Esophagus muscularis mucosa (tissue), 4 donors: ENCODE data around the gene ASTN2. TPM values are rescaled to one million over a fixed set of nuclear protein-coding genes. Genes with fewer than 3 reads are reported as not detected.

Source experiments
- DNase-seq: peaks from one replicate; pipeline ENCODE4 v3.0.0-alpha.2; 2017; ENCODE audit errors: extremely low spot score
- H3K27ac ChIP-seq, 4 donors: fragments of 200-600 bp; sonication (generic); replicated peaks in 1 of 4; 1 replicate in 3 of 4; 2 replicates in 1 of 4; pipeline ENCODE4 v1.5.1; 2016 to 2019; ENCODE audit warnings: mild to moderate bottlenecking in 1 of 4
- H3K27me3 ChIP-seq, 4 donors: fragments of 200-600 bp; sonication (generic); one replicate each; pipeline versions ENCODE4 v1.5.1 to v1.6.0; 2016 to 2019
- H3K36me3 ChIP-seq, 4 donors: fragments of 200-600 bp; sonication (generic); one replicate each; pipeline ENCODE4 v1.5.1; 2016 to 2019
- H3K4me1 ChIP-seq, 4 donors: fragments of 200-600 bp; sonication (generic); one replicate each; pipeline ENCODE4 v1.5.1; 2016 to 2019
- H3K4me3 ChIP-seq, 4 donors: fragments of 200-600 bp; sonication (generic); 1 replicate in 2 of 4; 2 replicates in 2 of 4; pipeline ENCODE4 v1.5.1; 2016 to 2019; ENCODE audit warnings: mild to moderate bottlenecking in 4 of 4, moderate library complexity in 1 of 4
- H3K9me3 ChIP-seq, 4 donors: fragments of 200-600 bp; sonication (generic); 1 replicate in 3 of 4; 2 replicates in 1 of 4; pipeline ENCODE4 v1.5.1; 2016 to 2019
- EP300 ChIP-seq: sonication (generic); formaldehyde crosslinking; IDR thresholded peaks from one replicate; pipeline ENCODE4 v1.6.1; 2017; ENCODE audit warnings: antibody characterized with exemption
- POLR2A ChIP-seq: fragments of 450-650 bp; IDR thresholded peaks from one replicate; pipeline ENCODE4 v1.6.1; 2017; ENCODE audit warnings: antibody characterized with exemption, moderate library complexity, mild to moderate bottlenecking, low read depth
- POLR2AphosphoS5 ChIP-seq, 2 donors: sonication (generic); formaldehyde crosslinking; IDR thresholded peaks; one replicate each; pipeline ENCODE4 v1.6.1; 2017; ENCODE audit warnings: antibody characterized with exemption in 2 of 2
- WGBS: methylation state at CpG from one replicate; pipeline ENCODE4 v1.1.5; 2018; 5-methylcytosine and 5-hydroxymethylcytosine counted together
- intact Hi-C: fragments of 100-400 bp; cut with DNase I; formaldehyde crosslinking; loops from one replicate; pipeline ENCODE4 v1.15.1; 2023
- total RNA-seq, 4 donors: library from RNA; depleted of rRNA; stranded (reverse); fragments of >200 nt; gene quantifications; one replicate each; pipeline versions ENCODE4 v1.1.0 to v1.2.1, GENCODE V29; 2016
- TF ChIP-seq, protein P1 (sequence below), 3 experiments: fragments of 200-600 bp in 2 of 3; fragments of 450-650 bp in 1 of 3; sonication (generic) in 2 of 3; IDR thresholded peaks; one replicate each; pipeline ENCODE4 v1.5.1; 2017 to 2019; ENCODE audit warnings: antibody characterized with exemption in 3 of 3, mild to moderate bottlenecking in 2 of 3, moderate library complexity in 1 of 3

Gene ASTN2
- total RNA-seq, 4 donors from 2014 or later = 4.2 to 6.9 (median 5.5) TPM

DNA sequence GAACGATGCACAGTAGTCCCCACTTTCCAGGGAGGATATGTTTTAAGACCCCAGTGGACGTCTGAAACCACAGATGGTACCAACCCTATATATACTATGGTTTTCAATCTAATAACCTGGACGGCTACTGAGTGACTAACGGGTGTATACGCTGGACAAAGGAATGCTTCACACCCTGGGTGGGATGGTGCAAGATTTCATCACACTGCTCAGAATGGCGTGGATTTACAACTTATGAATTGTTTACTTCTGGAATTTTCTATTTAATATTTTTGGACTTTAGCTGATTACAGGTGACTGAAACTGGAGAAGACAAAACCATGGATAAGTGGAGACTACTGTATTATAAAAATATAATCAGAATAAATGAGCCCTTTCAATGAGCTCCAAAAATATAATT lies 875.3 kb downstream of the ASTN2 start:
- no peak for DNase-seq
- no peaks in the 10 kb centered on the region for H3K9me3 ChIP-seq
- no peaks in the 10 kb centered on the region for H3K27me3 ChIP-seq
- no peak for TF ChIP-seq POLR2AphosphoS5 (IDR thresholded peaks at IDR 0.05)
- no peak for TF ChIP-seq EP300
- no peak for TF ChIP-seq POLR2A
- TF ChIP-seq, protein P1, sequence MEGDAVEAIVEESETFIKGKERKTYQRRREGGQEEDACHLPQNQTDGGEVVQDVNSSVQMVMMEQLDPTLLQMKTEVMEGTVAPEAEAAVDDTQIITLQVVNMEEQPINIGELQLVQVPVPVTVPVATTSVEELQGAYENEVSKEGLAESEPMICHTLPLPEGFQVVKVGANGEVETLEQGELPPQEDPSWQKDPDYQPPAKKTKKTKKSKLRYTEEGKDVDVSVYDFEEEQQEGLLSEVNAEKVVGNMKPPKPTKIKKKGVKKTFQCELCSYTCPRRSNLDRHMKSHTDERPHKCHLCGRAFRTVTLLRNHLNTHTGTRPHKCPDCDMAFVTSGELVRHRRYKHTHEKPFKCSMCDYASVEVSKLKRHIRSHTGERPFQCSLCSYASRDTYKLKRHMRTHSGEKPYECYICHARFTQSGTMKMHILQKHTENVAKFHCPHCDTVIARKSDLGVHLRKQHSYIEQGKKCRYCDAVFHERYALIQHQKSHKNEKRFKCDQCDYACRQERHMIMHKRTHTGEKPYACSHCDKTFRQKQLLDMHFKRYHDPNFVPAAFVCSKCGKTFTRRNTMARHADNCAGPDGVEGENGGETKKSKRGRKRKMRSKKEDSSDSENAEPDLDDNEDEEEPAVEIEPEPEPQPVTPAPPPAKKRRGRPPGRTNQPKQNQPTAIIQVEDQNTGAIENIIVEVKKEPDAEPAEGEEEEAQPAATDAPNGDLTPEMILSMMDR (IDR thresholded peaks at IDR 0.05) = no peak
- no peak overlapping the region for H3K4me3 ChIP-seq
- intact Hi-C loops = no loop called here
- no peaks in the 10 kb centered on the region for H3K36me3 ChIP-seq
- no peaks in the 10 kb centered on the region for H3K4me1 ChIP-seq
- no peak overlapping the region for H3K27ac ChIP-seq
- WGBS = 89% methylated on average over 6 of the region's 6 CpGs

DNA sequence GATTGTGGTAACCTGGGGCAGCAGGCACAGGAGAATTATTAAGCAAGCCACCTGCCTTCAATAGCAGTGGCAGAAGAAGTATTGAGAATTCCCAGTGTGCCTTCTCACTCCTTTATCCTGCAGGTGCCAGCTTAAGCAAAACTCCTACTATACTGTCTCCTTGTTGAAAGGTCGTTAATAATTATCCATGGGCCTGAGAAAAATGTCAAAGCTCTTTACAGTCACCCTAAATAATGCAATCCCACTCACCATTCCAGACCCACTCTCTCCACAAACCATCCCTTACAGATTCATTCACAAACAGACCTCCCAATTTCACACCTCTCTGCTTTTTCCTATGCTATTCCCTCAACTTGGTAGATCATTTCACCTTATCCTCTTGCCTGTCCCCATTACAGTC lies 889.2 kb downstream of the ASTN2 start:
- H3K27me3 ChIP-seq = no peaks in the 10 kb centered on the region
- TF ChIP-seq POLR2A (no peak), POLR2AphosphoS5 (IDR thresholded peaks at IDR 0.05) (no peak), EP300 (no peak)
- TF ChIP-seq, protein P1 (IDR thresholded peaks at IDR 0.05) = no peak
- no peak overlapping the region for H3K4me3 ChIP-seq
- WGBS = 85% methylated on average over 1 of the region's 1 CpG
- H3K4me1 ChIP-seq = no peaks in the 10 kb centered on the region
- H3K36me3 ChIP-seq = no peaks in the 10 kb centered on the region
- intact Hi-C loops = no loop called here
- H3K9me3 ChIP-seq = peaks cover 0 to 8% (median 0%) of the 10 kb centered on the region in 4 donors
- DNase-seq = no peak
- no peak overlapping the region for H3K27ac ChIP-seq

DNA sequence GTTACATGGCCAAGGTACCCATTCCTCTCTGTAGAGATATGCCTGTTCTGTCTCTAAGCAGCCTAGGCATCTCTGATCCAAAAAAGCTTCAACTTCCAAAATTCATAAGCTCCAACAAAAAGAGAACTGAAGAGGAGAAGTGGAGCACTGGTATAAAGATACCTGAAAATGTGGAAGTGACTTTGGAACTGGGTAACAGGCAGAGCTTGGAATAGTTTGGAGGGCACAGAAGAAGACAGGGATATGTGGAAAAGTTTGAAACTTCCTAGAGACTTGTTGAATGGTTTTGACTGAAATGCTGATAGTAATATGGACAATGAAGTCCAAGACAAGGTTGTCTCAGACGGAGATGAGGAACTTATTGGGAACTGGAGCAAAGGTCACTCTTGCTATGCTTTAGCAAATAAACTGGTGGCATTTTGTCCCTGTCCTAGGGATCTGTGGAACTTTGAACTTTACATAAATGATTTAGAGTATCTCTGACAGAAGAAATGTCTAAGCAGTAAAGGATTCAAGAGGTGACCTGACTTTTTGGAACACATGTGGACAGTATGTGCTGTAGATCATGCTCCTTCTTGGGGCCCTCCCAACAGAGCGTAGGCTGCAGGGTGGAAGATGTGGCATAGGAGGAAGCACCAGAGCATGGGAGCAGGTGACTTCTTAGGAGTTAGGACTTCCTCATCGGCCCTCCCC lies 889.9 kb downstream of the ASTN2 start:
- H3K9me3 ChIP-seq = peaks cover 0 to 13% (median 0%) of the 10 kb centered on the region in 4 donors
- intact Hi-C loops = no loop called here
- no peak overlapping the region for H3K27ac ChIP-seq
- no peaks in the 10 kb centered on the region for H3K4me1 ChIP-seq
- no peak overlapping the region for H3K4me3 ChIP-seq
- H3K36me3 ChIP-seq = no peaks in the 10 kb centered on the region
- WGBS = 98% methylated on average over 3 of the region's 3 CpGs
- no peak for DNase-seq
- TF ChIP-seq POLR2A = no peak
- TF ChIP-seq, protein P1 (IDR thresholded peaks at IDR 0.05) = no peak
- no peak for TF ChIP-seq EP300
- TF ChIP-seq POLR2AphosphoS5 (IDR thresholded peaks at IDR 0.05) = no peak
- H3K27me3 ChIP-seq = no peaks in the 10 kb centered on the region

DNA sequence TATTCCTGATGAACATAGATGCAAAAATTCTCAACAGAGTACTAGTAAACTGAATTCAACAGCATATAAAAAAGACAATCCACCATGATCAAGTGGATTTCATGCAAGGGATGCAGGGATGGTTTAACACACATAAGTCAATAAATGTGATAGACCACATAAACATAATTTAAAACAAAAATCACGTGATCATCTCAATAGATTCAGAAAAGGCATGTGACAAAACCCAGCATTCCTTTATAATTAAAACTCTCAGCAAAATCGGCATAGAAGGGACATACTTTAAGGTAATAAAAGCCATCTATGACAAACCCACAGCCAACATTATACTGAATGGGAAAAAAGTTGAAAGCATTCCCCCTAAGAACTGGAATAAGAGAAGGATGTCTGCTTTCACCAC lies 894.6 kb downstream of the ASTN2 start:
- intact Hi-C loops = no loop called here
- TF ChIP-seq POLR2A = no peak
- no peak for TF ChIP-seq POLR2AphosphoS5 (IDR thresholded peaks at IDR 0.05)
- TF ChIP-seq, protein P1 (IDR thresholded peaks at IDR 0.05) = no peak
- no peak for TF ChIP-seq EP300

DNA sequence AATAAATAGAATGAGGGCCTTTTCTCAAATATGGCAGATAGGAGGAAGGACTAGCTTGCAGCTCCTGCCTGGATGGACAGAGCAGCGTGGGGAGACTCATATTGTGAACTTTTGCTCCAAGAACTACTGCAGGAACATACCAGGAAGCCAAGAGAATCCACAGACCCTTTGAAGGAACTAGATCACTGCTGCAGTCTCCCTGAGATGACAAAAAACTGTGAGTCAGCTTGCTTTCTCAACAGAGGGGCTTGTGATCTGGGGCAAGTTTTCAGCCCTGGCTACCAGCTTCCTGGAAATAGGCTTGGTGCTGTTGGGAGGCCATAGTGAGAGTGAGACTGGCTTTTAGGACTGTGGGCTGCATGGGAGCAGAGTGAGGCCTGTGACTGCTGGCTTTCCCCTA lies 898.4 kb downstream of the ASTN2 start:
- Histone ChIP-seq H3K27ac (no peak overlapping the region), H3K27me3 (no peaks in the 10 kb centered on the region), H3K4me3 (no peak overlapping the region), H3K4me1 (no peaks in the 10 kb centered on the region), H3K9me3 (peaks cover 0 to 17% (median 8%) of the 10 kb centered on the region in 4 donors), H3K36me3 (no peaks in the 10 kb centered on the region)
- 77% methylated on average over 1 of the region's 1 CpG for WGBS
- no peak for DNase-seq
- intact Hi-C loops = no loop called here
- TF ChIP-seq EP300 (no peak), POLR2AphosphoS5 (IDR thresholded peaks at IDR 0.05) (no peak), POLR2A (no peak)
- TF ChIP-seq, protein P1 (IDR thresholded peaks at IDR 0.05) = no peak

More for the DNA sequence above, 894.6 kb downstream of the ASTN2 start:
- no peak for DNase-seq
- Histone ChIP-seq H3K27me3 (no peaks in the 10 kb centered on the region), H3K27ac (no peak overlapping the region), H3K36me3 (no peaks in the 10 kb centered on the region), H3K9me3 (peaks cover 0 to 17% (median 8%) of the 10 kb centered on the region in 4 donors), H3K4me3 (no peak overlapping the region), H3K4me1 (no peaks in the 10 kb centered on the region)
- 85% methylated on average over 2 of the region's 2 CpGs for WGBS
